GM12865 (cell line): ENCODE measurements around the gene RUFY4.
A peak's percentile ranks its signal among the peaks of the same experiment; 100 is the strongest.

Experiments
- DNase-seq: peaks from one replicate; pipeline ENCODE4 v3.0.0; 2010; ENCODE audit warnings: low read depth
- H3K4me3 ChIP-seq: 2 replicates; pipeline ENCODE4 v1.5.1; 2011; ENCODE audit warnings: mild to moderate bottlenecking, low read depth, low read length, control low read depth
- CTCF ChIP-seq: IDR thresholded peaks from 2 replicates; pipeline ENCODE4 v1.5.1; 2011; ENCODE audit warnings: low read length, control low read depth, low read depth, inconsistent platforms; ENCODE audit not compliant: insufficient read depth; ENCODE audit errors: missing control alignments

The RUFY4 gene

GRCh38 chr2:218071218-218071937 is 2.3 kb downstream of the RUFY4 start:
- H3K4me3 ChIP-seq = no peak overlapping the region
- no peak for DNase-seq
- TF ChIP-seq CTCF = no peak

GRCh38 chr2:218072002-218072401 is 2.9 kb downstream of the RUFY4 start:
- no peak for DNase-seq
- TF ChIP-seq CTCF = no peak
- H3K4me3 ChIP-seq = no peak overlapping the region

GRCh38 chr2:218072478-218073024 is 3.5 kb downstream of the RUFY4 start:
- DNase-seq = no peak
- H3K4me3 ChIP-seq = no peak overlapping the region
- no peak for TF ChIP-seq CTCF

- no peak overlapping the region for H3K4me3 ChIP-seq
- DNase-seq = no peak
- no peak for TF ChIP-seq CTCF
These were observed 4.1 kb downstream of the RUFY4 start for GRCh38 chr2:218073185-218073584.

- peak; percentile 39 for DNase-seq
- TF ChIP-seq CTCF = peak; percentile 73
- no peak overlapping the region for H3K4me3 ChIP-seq
These were observed 5.0 kb downstream of the RUFY4 start for GRCh38 chr2:218074031-218074430.

GRCh38 chr2:218075975-218076811 is 7.1 kb downstream of the RUFY4 start:
- TF ChIP-seq CTCF = no peak
- DNase-seq = no peak
- H3K4me3 ChIP-seq = no peak overlapping the region
